HG02623 (cell line): Measurements from ENCODE around the gene DNAJC6.

Experiments used
- ATAC-seq: cut with Tn5 transposase; IDR thresholded peaks from one replicate; pipeline ENCODE4 v1.9.1; 2021; ENCODE audit warnings: moderate library complexity; ENCODE audit not compliant: unreplicated experiment

Gene DNAJC6

GRCh38 chr1:65459397-65459768 is 150.0 kb downstream of the DNAJC6 start:
- peak; percentile 57 for ATAC-seq
